RWPE2 (cell line): ENCODE results near the gene CARD16.
A peak's percentile ranks its signal among the peaks of the same experiment; 100 is the strongest.

Source experiments
- ATAC-seq: fragments of 200-7000 bp; cut with Tn5 transposase; 3 replicates; pipeline ENCODE4 v1.9.1; 2021; ENCODE audit warnings: low read depth
- DNase-seq: peaks from one replicate; pipeline ENCODE4 v3.0.0-alpha.2; 2020; ENCODE audit warnings: low spot score
- H3K27ac ChIP-seq: fragments of 450-650 bp; 2 replicates; pipeline ENCODE4 v1.5.1; 2017; ENCODE audit warnings: mild to moderate bottlenecking; ENCODE audit not compliant: poor library complexity, severe bottlenecking
- H3K27me3 ChIP-seq: fragments of 250-450 bp; sonication (Bioruptor Pico); 2 replicates; pipeline ENCODE4 v1.5.1; 2021; ENCODE audit warnings: mild to moderate bottlenecking, moderate library complexity; ENCODE audit not compliant: insufficient read depth, poor library complexity, severe bottlenecking
- H3K36me3 ChIP-seq: fragments of 250-450 bp; sonication (Bioruptor Pico); 2 replicates; pipeline ENCODE4 v1.5.1; 2020; ENCODE audit warnings: low read depth, mild to moderate bottlenecking, moderate library complexity
- H3K4me1 ChIP-seq: fragments of 250-450 bp; sonication (Bioruptor Pico); 2 replicates; pipeline ENCODE4 v1.5.1; 2021; ENCODE audit warnings: mild to moderate bottlenecking, moderate library complexity; ENCODE audit not compliant: insufficient read depth, poor library complexity, severe bottlenecking
- H3K4me3 ChIP-seq: fragments of 250-450 bp; sonication (Bioruptor Pico); 2 replicates; pipeline ENCODE4 v1.5.1; 2021; ENCODE audit warnings: mild to moderate bottlenecking, moderate library complexity; ENCODE audit not compliant: severe bottlenecking
- H3K9me3 ChIP-seq: fragments of 250-450 bp; sonication (Bioruptor Pico); 2 replicates; pipeline ENCODE4 v1.5.1; 2021; ENCODE audit warnings: mild to moderate bottlenecking, moderate library complexity; ENCODE audit not compliant: severe bottlenecking
- CTCF ChIP-seq: fragments of 450-650 bp; IDR thresholded peaks from one replicate; pipeline ENCODE4 v1.5.1; 2017; ENCODE audit warnings: mild to moderate bottlenecking, moderate library complexity; ENCODE audit not compliant: poor library complexity, severe bottlenecking

The CARD16 gene

GRCh38 chr11:105000167-105000566 is 45.0 kb downstream of the CARD16 start:
- Histone ChIP-seq H3K4me1 (no peaks in the 10 kb centered on the region), H3K4me3 (no peak overlapping the region), H3K27me3 (no peaks in the 10 kb centered on the region), H3K27ac (no peak overlapping the region), H3K9me3 (no peaks in the 10 kb centered on the region), H3K36me3 (no peaks in the 10 kb centered on the region)
- DNase-seq = no peak
- no peak for ATAC-seq
- TF ChIP-seq CTCF = no peak

GRCh38 chr11:104999721-105000120 is 45.4 kb downstream of the CARD16 start:
- no peak for TF ChIP-seq CTCF
- Histone ChIP-seq H3K36me3 (no peaks in the 10 kb centered on the region), H3K27ac (no peak overlapping the region), H3K9me3 (no peaks in the 10 kb centered on the region), H3K4me1 (no peaks in the 10 kb centered on the region), H3K27me3 (no peaks in the 10 kb centered on the region), H3K4me3 (no peak overlapping the region)
- ATAC-seq (no peak), DNase-seq (no peak)

GRCh38 chr11:104997288-104997687 is 47.8 kb downstream of the CARD16 start:
- no peak overlapping the region for H3K4me3 ChIP-seq
- no peak for ATAC-seq
- no peak for DNase-seq

GRCh38 chr11:104995001-104995408 is 50.1 kb downstream of the CARD16 start:
- H3K27ac ChIP-seq = no peak overlapping the region

More at GRCh38 chr11:104997288-104997687, 47.8 kb downstream of the CARD16 start:
- no peaks in the 10 kb centered on the region for H3K4me1 ChIP-seq
- H3K9me3 ChIP-seq = no peaks in the 10 kb centered on the region
- TF ChIP-seq CTCF = peak; percentile 58
- H3K27ac ChIP-seq = no peak overlapping the region
- H3K27me3 ChIP-seq = no peaks in the 10 kb centered on the region
- no peaks in the 10 kb centered on the region for H3K36me3 ChIP-seq

GRCh38 chr11:104992781-104993180 is 52.4 kb downstream of the CARD16 start:
- Histone ChIP-seq H3K36me3 (no peaks in the 10 kb centered on the region), H3K9me3 (no peaks in the 10 kb centered on the region), H3K4me1 (no peaks in the 10 kb centered on the region), H3K27ac (no peak overlapping the region), H3K27me3 (no peaks in the 10 kb centered on the region), H3K4me3 (no peak overlapping the region)
- DNase-seq (no peak), ATAC-seq (no peak)
- no peak for TF ChIP-seq CTCF

More at GRCh38 chr11:104995001-104995408, 50.1 kb downstream of the CARD16 start:
- DNase-seq (no peak), ATAC-seq (no peak)
- Histone ChIP-seq H3K9me3 (no peaks in the 10 kb centered on the region), H3K4me1 (no peaks in the 10 kb centered on the region), H3K36me3 (no peaks in the 10 kb centered on the region), H3K27me3 (no peaks in the 10 kb centered on the region), H3K4me3 (no peak overlapping the region)
- TF ChIP-seq CTCF = no peak
